ENCODE results near the gene SEMA5A. TPM values are rescaled to one million over a fixed set of nuclear protein-coding genes. Genes with fewer than 3 reads are reported as not detected.

SEMA5A gene
- total RNA-seq, 1 donor from 2014 or later, result 13.8 TPM

DNA sequence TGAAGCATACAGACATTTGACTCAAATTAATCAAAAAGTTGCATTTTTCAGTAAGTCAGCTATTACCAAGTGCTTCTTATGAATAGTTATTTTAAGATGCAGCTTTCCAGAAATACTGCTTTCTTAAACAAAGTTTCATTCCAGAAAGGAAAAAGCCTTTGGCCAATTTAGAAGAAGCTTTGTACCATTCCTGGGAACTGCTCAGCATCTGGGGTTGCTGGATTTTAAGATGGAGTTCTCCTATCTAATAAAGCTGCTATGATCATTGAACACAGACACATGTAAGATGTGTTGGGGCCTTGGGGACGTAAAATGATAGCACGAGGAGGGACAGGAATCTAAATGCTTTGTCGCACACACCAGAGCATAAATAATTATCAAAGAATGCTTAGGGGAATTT is 130.8 kb downstream of the SEMA5A start:
- no peaks in the 10 kb centered on the region for H3K9me3 ChIP-seq (ENCODE audit: insufficient read depth, low read depth, low read length)
- no peaks in the 10 kb centered on the region for H3K4me1 ChIP-seq (ENCODE audit: insufficient read depth, low read length)
- Mint-ChIP-seq H3K27ac (ENCODE audit: unreplicated experiment) (no peak overlapping the region), H3K4me1 (ENCODE audit: low read depth, unreplicated experiment) (no peaks in the 10 kb centered on the region), H3K27me3 (ENCODE audit: low read depth, unreplicated experiment) (no peaks in the 10 kb centered on the region), H3K9me3 (ENCODE audit: unreplicated experiment) (peaks cover 11% of the 10 kb centered on the region), H3K36me3 (ENCODE audit: low read depth, unreplicated experiment) (peaks cover 9% of the 10 kb centered on the region), H3K4me3 (ENCODE audit: unreplicated experiment) (no peak overlapping the region)
- no peaks in the 10 kb centered on the region for H3K36me3 ChIP-seq (ENCODE audit: insufficient read depth, low read length)
- no peaks in the 10 kb centered on the region for H4K20me1 ChIP-seq (ENCODE audit: insufficient read depth, low read length)
- H2AFZ ChIP-seq (ENCODE audit: low read depth, low read length), result no peak overlapping the region
- H3K79me2 ChIP-seq (ENCODE audit: insufficient read depth, low read length), result no peaks in the 10 kb centered on the region
- H3K9ac ChIP-seq (ENCODE audit: low read length), result no peak overlapping the region
- no peaks in the 10 kb centered on the region for H3K27me3 ChIP-seq (ENCODE audit: insufficient read depth, low read length)
- FAIRE-seq (no peak), DNase-seq (ENCODE audit: low read depth) (no peak)
- H3K4me3 ChIP-seq (ENCODE audit: insufficient read depth, low read depth, low read length), result no peak overlapping the region
- no peak overlapping the region for H3K4me2 ChIP-seq (ENCODE audit: low read length)
- no peak overlapping the region for H3K27ac ChIP-seq (ENCODE audit: low read depth, low read length)
- TF ChIP-seq EZH2 (IDR thresholded peaks at IDR 0.05; ENCODE audit: insufficient read depth, low read length), result no peak
- TF ChIP-seq, protein P1, sequence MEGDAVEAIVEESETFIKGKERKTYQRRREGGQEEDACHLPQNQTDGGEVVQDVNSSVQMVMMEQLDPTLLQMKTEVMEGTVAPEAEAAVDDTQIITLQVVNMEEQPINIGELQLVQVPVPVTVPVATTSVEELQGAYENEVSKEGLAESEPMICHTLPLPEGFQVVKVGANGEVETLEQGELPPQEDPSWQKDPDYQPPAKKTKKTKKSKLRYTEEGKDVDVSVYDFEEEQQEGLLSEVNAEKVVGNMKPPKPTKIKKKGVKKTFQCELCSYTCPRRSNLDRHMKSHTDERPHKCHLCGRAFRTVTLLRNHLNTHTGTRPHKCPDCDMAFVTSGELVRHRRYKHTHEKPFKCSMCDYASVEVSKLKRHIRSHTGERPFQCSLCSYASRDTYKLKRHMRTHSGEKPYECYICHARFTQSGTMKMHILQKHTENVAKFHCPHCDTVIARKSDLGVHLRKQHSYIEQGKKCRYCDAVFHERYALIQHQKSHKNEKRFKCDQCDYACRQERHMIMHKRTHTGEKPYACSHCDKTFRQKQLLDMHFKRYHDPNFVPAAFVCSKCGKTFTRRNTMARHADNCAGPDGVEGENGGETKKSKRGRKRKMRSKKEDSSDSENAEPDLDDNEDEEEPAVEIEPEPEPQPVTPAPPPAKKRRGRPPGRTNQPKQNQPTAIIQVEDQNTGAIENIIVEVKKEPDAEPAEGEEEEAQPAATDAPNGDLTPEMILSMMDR (IDR thresholded peaks at IDR 0.05; ENCODE audit: insufficient read depth, low read depth, low read length), result no peak

- peaks cover 4% of the 10 kb centered on the region for H4K20me1 ChIP-seq (ENCODE audit: insufficient read depth, low read length)
- TF ChIP-seq, protein P1 (IDR thresholded peaks at IDR 0.05; ENCODE audit: insufficient read depth, low read depth, low read length), result no peak
- TF ChIP-seq EZH2 (IDR thresholded peaks at IDR 0.05; ENCODE audit: insufficient read depth, low read length), result no peak
- Mint-ChIP-seq H3K36me3 (ENCODE audit: low read depth, unreplicated experiment) (no peaks in the 10 kb centered on the region), H3K27ac (ENCODE audit: unreplicated experiment) (no peak overlapping the region), H3K27me3 (ENCODE audit: low read depth, unreplicated experiment) (no peaks in the 10 kb centered on the region), H3K9me3 (ENCODE audit: unreplicated experiment) (peaks cover 1% of the 10 kb centered on the region), H3K4me3 (ENCODE audit: unreplicated experiment) (no peak overlapping the region), H3K4me1 (ENCODE audit: low read depth, unreplicated experiment) (no peaks in the 10 kb centered on the region)
- H3K9me3 ChIP-seq (ENCODE audit: insufficient read depth, low read depth, low read length), result no peaks in the 10 kb centered on the region
- no peak overlapping the region for H2AFZ ChIP-seq (ENCODE audit: low read depth, low read length)
- peaks cover 5% of the 10 kb centered on the region for H3K79me2 ChIP-seq (ENCODE audit: insufficient read depth, low read length)
- no peak overlapping the region for H3K27ac ChIP-seq (ENCODE audit: low read depth, low read length)
- H3K36me3 ChIP-seq (ENCODE audit: insufficient read depth, low read length), result no peaks in the 10 kb centered on the region
- H3K4me3 ChIP-seq (ENCODE audit: insufficient read depth, low read depth, low read length), result no peak overlapping the region
- H3K4me2 ChIP-seq (ENCODE audit: low read length), result no peak overlapping the region
- H3K9ac ChIP-seq (ENCODE audit: low read length), result no peak overlapping the region
- no peaks in the 10 kb centered on the region for H3K27me3 ChIP-seq (ENCODE audit: insufficient read depth, low read length)
- FAIRE-seq (no peak), DNase-seq (ENCODE audit: low read depth) (no peak)
- H3K4me1 ChIP-seq (ENCODE audit: insufficient read depth, low read length), result no peaks in the 10 kb centered on the region
Measured at GRCh38 chr5:9411142-9411541, 134.7 kb downstream of the SEMA5A start.

DNA sequence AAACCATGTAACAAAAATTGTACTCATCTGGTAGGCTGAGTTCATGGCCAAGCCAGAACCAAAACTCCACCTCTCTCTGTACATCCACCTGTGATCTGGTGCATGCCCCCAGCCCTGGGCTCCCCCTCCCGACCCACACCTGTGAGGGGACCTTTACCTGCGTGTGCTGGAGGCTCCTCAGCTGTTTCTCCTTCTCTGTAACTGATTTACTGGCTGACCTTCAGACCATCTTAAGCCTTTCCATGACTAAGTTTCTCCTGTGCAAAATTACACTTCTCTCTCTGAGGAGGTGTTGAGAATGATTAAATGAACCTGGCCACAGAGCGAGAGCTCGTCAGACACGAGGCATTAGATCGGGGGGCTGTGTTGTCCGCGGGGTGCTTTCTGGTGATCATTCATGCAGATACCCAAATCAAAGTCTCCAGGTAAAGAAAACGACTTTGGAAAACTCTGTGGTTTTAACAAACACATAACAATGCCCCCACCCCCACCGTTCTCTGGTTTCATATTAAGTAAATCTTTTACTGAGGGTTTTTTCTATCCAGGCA is 136.4 kb downstream of the SEMA5A start:
- no peak overlapping the region for H3K4me2 ChIP-seq (ENCODE audit: low read length)
- no peak overlapping the region for H3K4me3 ChIP-seq (ENCODE audit: insufficient read depth, low read depth, low read length)
- H3K27me3 Mint-ChIP-seq (ENCODE audit: low read depth, unreplicated experiment), result peaks cover 4% of the 10 kb centered on the region
- FAIRE-seq (no peak), DNase-seq (ENCODE audit: low read depth) (no peak)
- no peak overlapping the region for H3K4me3 Mint-ChIP-seq (ENCODE audit: unreplicated experiment)
- peaks cover 5% of the 10 kb centered on the region for H3K79me2 ChIP-seq (ENCODE audit: insufficient read depth, low read length)
- no peak overlapping the region for H3K27ac Mint-ChIP-seq (ENCODE audit: unreplicated experiment)
- H3K9me3 ChIP-seq (ENCODE audit: insufficient read depth, low read depth, low read length), result no peaks in the 10 kb centered on the region
- no peaks in the 10 kb centered on the region for H3K36me3 ChIP-seq (ENCODE audit: insufficient read depth, low read length)
- TF ChIP-seq, protein P1 (IDR thresholded peaks at IDR 0.05; ENCODE audit: insufficient read depth, low read depth, low read length), result no peak
- no peak for TF ChIP-seq EZH2 (IDR thresholded peaks at IDR 0.05; ENCODE audit: insufficient read depth, low read length)
- H3K9ac ChIP-seq (ENCODE audit: low read length), result no peak overlapping the region
- no peak overlapping the region for H3K27ac ChIP-seq (ENCODE audit: low read depth, low read length)
- H3K4me1 Mint-ChIP-seq (ENCODE audit: low read depth, unreplicated experiment), result no peaks in the 10 kb centered on the region
- H3K27me3 ChIP-seq (ENCODE audit: insufficient read depth, low read length), result no peaks in the 10 kb centered on the region
- H3K4me1 ChIP-seq (ENCODE audit: insufficient read depth, low read length), result no peaks in the 10 kb centered on the region
- peaks cover 4% of the 10 kb centered on the region for H4K20me1 ChIP-seq (ENCODE audit: insufficient read depth, low read length)
- H3K9me3 Mint-ChIP-seq (ENCODE audit: unreplicated experiment), result no peaks in the 10 kb centered on the region
- no peak overlapping the region for H2AFZ ChIP-seq (ENCODE audit: low read depth, low read length)
- H3K36me3 Mint-ChIP-seq (ENCODE audit: low read depth, unreplicated experiment), result no peaks in the 10 kb centered on the region

Data from astrocyte (in vitro differentiated cells and primary cell).